ENCODE measurements around the gene SH3TC2. TPM values are rescaled to one million over a fixed set of nuclear protein-coding genes. Genes with fewer than 3 reads are reported as not detected.

SH3TC2 gene
- total RNA-seq, 4 donors from 2014 or later: 0.10 to 0.41 (median 0.20) TPM; not detected in 1

GRCh38 chr5:148981353-148981752 lies 81.5 kb downstream of the SH3TC2 start:
- TF ChIP-seq POLR2A (IDR thresholded peaks at IDR 0.05) (no peak), CTCF (IDR thresholded peaks at IDR 0.05 in 4 of 5, conservative IDR thresholded peaks at IDR 0.05 in 1 of 5) (no peak)
- intact Hi-C loops (cut with DNase I; ENCODE audit: low total_unique reads) (no loop called here), in situ Hi-C loops (cut with MboI; ENCODE audit: low sequenced_read_pairs in 4 of 4) (no loop called here)
- no peak overlapping the region for H3K4me3 ChIP-seq
- no peak for ATAC-seq
- peak overlapping the region; percentile 85 to 90 (median 88) for H3K27ac ChIP-seq
- DNase-seq: no peak
- no peaks in the 10 kb centered on the region for H3K27me3 ChIP-seq
- no peaks in the 10 kb centered on the region for H3K36me3 ChIP-seq
- H3K4me1 ChIP-seq: peaks cover 50 to 53% of the 10 kb centered on the region in 2 donors
- H3K9me3 ChIP-seq: no peaks in the 10 kb centered on the region

GRCh38 chr5:148980731-148981130 lies 82.1 kb downstream of the SH3TC2 start:
- TF ChIP-seq POLR2A (IDR thresholded peaks at IDR 0.05): no peak
- no peak for TF ChIP-seq CTCF (IDR thresholded peaks at IDR 0.05 in 4 of 5, conservative IDR thresholded peaks at IDR 0.05 in 1 of 5)
- DNase-seq (no peak), ATAC-seq (no peak)
- Histone ChIP-seq H3K27me3 (no peaks in the 10 kb centered on the region), H3K27ac (peak overlapping the region; percentile 85 to 90 (median 88)), H3K36me3 (no peaks in the 10 kb centered on the region), H3K4me3 (no peak overlapping the region), H3K9me3 (no peaks in the 10 kb centered on the region), H3K4me1 (peaks cover 51 to 55% of the 10 kb centered on the region in 2 donors)
- in situ Hi-C loops (cut with MboI; ENCODE audit: low sequenced_read_pairs in 4 of 4) (no loop called here), intact Hi-C loops (cut with DNase I; ENCODE audit: low total_unique reads) (no loop called here)

GRCh38 chr5:148979083-148979723 lies 83.7 kb downstream of the SH3TC2 start:
- Histone ChIP-seq H3K36me3 (no peaks in the 10 kb centered on the region), H3K4me1 (peaks cover 51 to 55% of the 10 kb centered on the region in 2 donors), H3K9me3 (no peaks in the 10 kb centered on the region), H3K27me3 (no peaks in the 10 kb centered on the region), H3K4me3 (no peak overlapping the region), H3K27ac (peak overlapping the region; percentile 85 to 90 (median 88))
- intact Hi-C loops (cut with DNase I; ENCODE audit: low total_unique reads): no loop called here
- TF ChIP-seq POLR2A (IDR thresholded peaks at IDR 0.05) (peak; percentile 29 to 44), CTCF (IDR thresholded peaks at IDR 0.05 in 4 of 5, conservative IDR thresholded peaks at IDR 0.05 in 1 of 5) (no peak)
- in situ Hi-C loops (cut with MboI; ENCODE audit: low sequenced_read_pairs in 4 of 4): no loop called here
- ATAC-seq (peak; percentile 79 to 84), DNase-seq (peak; percentile 82 to 95)

DNA sequence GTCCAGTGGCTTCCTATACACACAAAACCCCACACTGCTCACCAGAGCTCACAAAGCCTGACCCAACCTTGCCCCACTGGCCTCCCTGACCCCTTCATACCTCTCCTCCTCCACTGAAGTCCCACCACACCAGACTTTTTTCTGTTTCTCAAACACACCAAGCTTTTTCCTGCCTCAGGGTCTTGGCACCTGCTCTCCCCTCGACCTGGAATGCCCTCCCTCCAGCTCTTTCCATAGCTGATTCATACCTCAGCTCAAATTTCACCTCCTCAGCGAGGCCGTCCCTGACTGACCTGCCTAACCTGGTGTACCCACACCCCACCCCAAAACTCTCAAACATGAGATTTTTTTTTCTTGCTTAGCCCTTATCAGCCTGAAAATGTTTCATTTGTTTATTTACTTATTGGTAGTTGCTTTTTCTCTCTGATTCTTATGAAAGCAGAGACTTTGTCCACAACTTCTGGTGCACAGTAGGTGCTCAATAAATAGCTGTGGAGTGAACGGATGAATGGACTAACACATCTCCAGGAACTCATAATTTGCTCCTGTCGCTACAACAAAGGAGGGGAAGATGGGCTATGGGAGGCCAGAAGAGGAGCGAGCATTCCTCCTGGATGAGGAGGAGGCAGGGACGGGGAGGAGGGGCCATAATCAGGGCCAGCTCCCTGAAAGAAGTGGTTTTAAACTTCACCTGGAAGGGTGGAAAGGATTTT lies 84.3 kb downstream of the SH3TC2 start:
- Histone ChIP-seq H3K4me1 (peaks cover 52 to 57% of the 10 kb centered on the region in 2 donors), H3K4me3 (no peak overlapping the region), H3K36me3 (no peaks in the 10 kb centered on the region), H3K9me3 (no peaks in the 10 kb centered on the region), H3K27me3 (no peaks in the 10 kb centered on the region), H3K27ac (peak overlapping the region; percentile 85 to 90 (median 88))
- ATAC-seq (peak; percentile 23 to 68), DNase-seq (peak in 1 of 2 donors; percentile 75)
- intact Hi-C loops (cut with DNase I; ENCODE audit: low total_unique reads) (no loop called here), in situ Hi-C loops (cut with MboI; ENCODE audit: low sequenced_read_pairs in 4 of 4) (no loop called here)
- TF ChIP-seq POLR2A (IDR thresholded peaks at IDR 0.05): no peak
- TF ChIP-seq CTCF (IDR thresholded peaks at IDR 0.05 in 4 of 5, conservative IDR thresholded peaks at IDR 0.05 in 1 of 5): no peak
